ENCODE measurements around the gene ZFYVE28.
"Not testable (repeated sequence)": the region's sequence is repeated elsewhere in the genome, so short reads cannot be mapped to it uniquely, and the experiment has no call there.

The ZFYVE28 gene

GRCh38 chr4:2446656-2447564 is 28.5 kb upstream of the ZFYVE28 start:
- no peak for DNase-seq

- no peak for DNase-seq
Observed at GRCh38 chr4:2445571-2445970, 27.1 kb upstream of the ZFYVE28 start.

GRCh38 chr4:2445130-2445529 is 26.7 kb upstream of the ZFYVE28 start:
- DNase-seq: no peak

GRCh38 chr4:2443956-2444740 is 25.7 kb upstream of the ZFYVE28 start:
- no peak for DNase-seq

- no peak for DNase-seq
Observed at GRCh38 chr4:2443061-2443730, 24.8 kb upstream of the ZFYVE28 start.

GRCh38 chr4:2442175-2442993 is 23.9 kb upstream of the ZFYVE28 start:
- DNase-seq: no peak

- DNase-seq: no peak
Observed at GRCh38 chr4:2441393-2442174, 23.1 kb upstream of the ZFYVE28 start.

- no peak for DNase-seq
Observed at GRCh38 chr4:2438822-2439718, 20.6 kb upstream of the ZFYVE28 start.

- DNase-seq: no peak
Observed at GRCh38 chr4:2437475-2438215, 19.2 kb upstream of the ZFYVE28 start.

- DNase-seq: no peak
Observed at GRCh38 chr4:2436761-2437474, 18.5 kb upstream of the ZFYVE28 start.

- DNase-seq: no peak
Observed at GRCh38 chr4:2436301-2436700, 17.9 kb upstream of the ZFYVE28 start.

- no peak for DNase-seq
Observed at GRCh38 chr4:2434420-2434819, 16.0 kb upstream of the ZFYVE28 start.

GRCh38 chr4:2433609-2434350 is 15.3 kb upstream of the ZFYVE28 start:
- no peak for DNase-seq

- no peak for DNase-seq
Observed at GRCh38 chr4:2432991-2433530, 14.6 kb upstream of the ZFYVE28 start.

GRCh38 chr4:2432004-2432403 is 13.6 kb upstream of the ZFYVE28 start:
- DNase-seq: no peak

GRCh38 chr4:2429945-2430757 is 11.7 kb upstream of the ZFYVE28 start:
- not testable (repeated sequence) for DNase-seq

Data from DMS79 (cell line).